Measurements from ENCODE around the gene ZNF362.

DNA sequence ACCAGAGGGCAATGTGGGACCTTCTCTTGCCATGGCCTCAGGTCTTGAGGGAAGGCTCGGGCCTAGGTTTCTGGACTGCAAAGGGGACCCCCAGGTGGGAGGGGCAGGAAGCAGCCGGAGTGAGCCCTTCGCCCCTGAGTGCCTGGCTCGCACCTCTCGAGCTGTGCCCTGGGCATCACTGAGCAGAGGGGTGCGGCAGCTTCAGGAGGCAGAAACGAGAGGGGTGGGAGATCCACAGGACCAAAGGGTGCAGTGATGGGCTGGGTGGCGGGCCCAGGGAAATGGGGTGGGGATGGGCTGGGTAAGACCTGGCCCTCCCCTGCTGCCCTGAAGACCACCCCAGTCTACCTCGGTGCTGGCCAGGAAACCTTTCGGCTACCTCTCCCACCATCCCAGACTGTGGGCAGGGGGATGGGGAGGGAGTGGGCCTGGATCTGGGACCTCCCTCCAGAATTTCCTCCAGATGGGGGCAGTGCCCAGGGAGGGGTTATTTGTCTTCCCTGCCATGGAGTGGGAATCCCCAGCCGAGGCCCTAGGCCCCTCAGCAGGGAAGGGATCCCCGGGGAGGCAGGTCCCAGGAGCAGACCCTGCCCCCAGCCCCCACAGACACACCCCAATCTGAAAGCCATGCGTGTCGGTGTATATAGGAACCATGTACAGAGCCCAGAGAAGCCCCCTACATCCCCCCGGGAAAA, 43.3 kb downstream of the ZNF362 start:
- TF ChIP-seq, protein P1, sequence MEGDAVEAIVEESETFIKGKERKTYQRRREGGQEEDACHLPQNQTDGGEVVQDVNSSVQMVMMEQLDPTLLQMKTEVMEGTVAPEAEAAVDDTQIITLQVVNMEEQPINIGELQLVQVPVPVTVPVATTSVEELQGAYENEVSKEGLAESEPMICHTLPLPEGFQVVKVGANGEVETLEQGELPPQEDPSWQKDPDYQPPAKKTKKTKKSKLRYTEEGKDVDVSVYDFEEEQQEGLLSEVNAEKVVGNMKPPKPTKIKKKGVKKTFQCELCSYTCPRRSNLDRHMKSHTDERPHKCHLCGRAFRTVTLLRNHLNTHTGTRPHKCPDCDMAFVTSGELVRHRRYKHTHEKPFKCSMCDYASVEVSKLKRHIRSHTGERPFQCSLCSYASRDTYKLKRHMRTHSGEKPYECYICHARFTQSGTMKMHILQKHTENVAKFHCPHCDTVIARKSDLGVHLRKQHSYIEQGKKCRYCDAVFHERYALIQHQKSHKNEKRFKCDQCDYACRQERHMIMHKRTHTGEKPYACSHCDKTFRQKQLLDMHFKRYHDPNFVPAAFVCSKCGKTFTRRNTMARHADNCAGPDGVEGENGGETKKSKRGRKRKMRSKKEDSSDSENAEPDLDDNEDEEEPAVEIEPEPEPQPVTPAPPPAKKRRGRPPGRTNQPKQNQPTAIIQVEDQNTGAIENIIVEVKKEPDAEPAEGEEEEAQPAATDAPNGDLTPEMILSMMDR (IDR thresholded peaks at IDR 0.05) = no peak
- TF ChIP-seq POLR2A (IDR thresholded peaks at IDR 0.05) = no peak
